Measurements from ENCODE around the gene NFATC4. TPM values are rescaled to one million over a fixed set of nuclear protein-coding genes. Genes with fewer than 3 reads are reported as not detected.
A peak's percentile ranks its signal among the peaks of the same experiment; 100 is the strongest.

The NFATC4 gene
- total RNA-seq, 2 experiments from 2014 or later = 0.54 to 1.1 TPM

DNA sequence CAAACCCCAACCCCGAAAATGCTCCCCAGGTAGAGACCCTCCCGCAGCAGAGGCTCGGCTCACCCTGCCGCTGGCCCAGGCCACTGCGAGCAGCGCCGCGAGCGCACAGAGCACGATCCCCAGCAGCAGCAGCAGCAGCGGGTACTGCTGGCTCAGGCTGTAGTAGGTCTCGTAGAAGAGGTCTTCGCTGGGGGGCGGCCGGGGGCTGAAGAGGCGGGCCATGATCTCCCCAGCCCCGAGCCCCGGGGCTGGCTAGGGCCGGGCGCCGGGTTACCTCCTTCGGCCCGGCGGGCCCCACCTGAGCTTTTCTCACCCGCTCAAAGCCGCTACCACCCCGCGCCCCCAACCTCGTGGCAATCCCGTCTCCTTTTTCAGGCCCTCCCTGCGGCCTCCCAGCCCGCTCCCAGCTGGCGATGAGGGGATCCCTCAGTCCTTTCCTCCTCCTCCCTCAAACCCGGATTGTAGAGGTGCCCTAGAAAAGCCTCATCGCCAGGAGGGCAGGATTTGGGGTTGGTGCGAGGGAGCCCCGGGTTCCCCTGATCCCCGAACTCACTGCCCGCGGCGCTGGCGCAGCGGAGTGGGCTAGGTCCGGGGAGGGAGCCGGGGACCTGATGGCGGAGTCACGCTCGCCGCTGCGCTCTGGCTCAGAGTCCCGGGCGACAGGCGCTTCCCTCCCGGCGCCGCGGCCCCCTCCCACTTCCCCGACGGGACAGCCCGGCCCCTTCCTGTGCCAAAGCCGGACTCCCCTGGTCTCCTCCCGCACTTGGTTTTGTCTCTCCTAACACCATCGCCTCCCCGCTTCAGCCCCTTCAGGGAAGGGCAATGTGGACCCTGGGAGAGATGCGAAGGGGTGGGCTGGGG, 33.3 kb upstream of the NFATC4 start, which contains the start of gene ADCY4:
Gene ADCY4, minus strand, starts transcription at position 641 of the 861 bp plus-strand sequence. Its CDS starts 419 bp downstream, at position 222.
- H3K9me3 Mint-ChIP-seq = no peaks in the 10 kb centered on the region
- no peak within 1 kb of the TSS for H3K27ac Mint-ChIP-seq
- H3K36me3 Mint-ChIP-seq = peaks cover 4% of the 10 kb centered on the region
- peak within 1 kb of the TSS; percentile 50 for H3K4me3 Mint-ChIP-seq
- no peak for DNase-seq
- peaks cover 49% of the 10 kb centered on the region for H3K27me3 Mint-ChIP-seq
- H3K4me1 Mint-ChIP-seq = peaks cover 34% of the 10 kb centered on the region

DNA sequence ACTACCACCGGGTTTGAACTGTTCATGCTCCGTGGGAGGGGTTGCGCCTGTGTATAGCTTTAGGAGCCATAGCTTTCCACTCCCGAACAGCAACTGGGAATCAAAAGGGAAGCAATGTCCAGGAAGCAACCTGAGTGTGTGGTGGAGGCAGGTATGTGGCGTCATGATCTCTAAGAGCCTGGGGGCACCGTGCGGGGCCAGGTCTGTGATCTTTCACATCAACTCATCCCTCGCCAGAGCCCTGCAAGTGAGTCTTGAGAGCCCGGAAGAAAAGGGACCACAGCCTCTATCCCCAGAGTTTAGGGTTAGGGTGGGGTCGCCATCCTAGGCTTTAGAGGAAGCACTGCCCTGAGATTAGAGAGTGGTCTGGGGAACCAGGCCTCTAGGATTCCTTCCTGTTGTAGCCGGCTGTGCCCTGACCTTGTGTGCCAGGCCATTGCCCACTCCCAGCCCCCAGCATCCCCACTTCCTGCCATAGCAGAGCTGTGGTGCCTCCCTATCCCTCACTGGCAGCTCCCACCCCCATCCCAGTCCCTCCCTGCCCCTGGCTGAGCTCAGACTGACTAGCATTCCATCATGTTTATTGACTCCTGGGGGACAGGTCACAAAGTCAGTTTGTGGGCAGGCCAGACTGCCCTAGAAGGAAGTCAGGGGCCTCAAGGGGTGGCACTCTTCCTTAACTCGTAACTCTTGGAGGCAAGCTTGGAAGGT, 32.4 kb upstream of the NFATC4 start:
- Mint-ChIP-seq H3K27me3 (peaks cover 46% of the 10 kb centered on the region), H3K36me3 (peaks cover 4% of the 10 kb centered on the region), H3K4me1 (peaks cover 39% of the 10 kb centered on the region), H3K4me3 (no peak overlapping the region), H3K9me3 (no peaks in the 10 kb centered on the region), H3K27ac (no peak overlapping the region)
- DNase-seq = no peak

DNA sequence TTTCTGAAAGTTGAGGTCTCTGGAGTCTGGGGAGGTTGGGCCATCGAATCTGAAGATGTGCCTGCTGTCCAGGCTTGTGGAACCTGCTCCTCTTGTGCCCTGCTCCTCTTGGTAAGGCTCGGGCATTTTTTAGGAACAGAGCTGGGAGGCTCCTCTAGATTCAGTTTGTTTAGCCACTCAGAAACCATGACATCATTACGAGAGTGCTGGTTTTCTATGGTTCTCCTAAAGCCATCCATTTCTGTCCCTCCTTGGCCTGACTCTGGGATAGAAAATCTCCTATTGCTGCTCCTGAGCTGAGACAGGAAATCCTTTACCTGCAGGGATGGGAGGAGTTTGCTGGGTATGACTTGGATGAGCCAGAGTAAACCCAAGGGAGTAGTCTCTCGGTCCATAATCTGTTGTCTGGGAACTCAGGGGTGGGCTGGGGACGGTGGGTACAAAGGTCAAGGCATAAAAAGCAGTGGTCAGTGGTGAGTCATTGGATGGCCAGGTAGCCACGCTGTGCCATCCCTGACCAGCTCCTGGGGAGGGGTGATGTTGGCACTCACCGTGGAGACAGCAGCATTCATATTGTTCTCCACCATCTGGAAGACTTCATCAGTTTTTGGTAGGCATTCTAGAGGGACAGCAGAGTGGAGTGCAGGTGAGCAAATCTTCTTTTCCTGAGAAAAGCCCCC, 30.7 kb upstream of the NFATC4 start:
- no peak for DNase-seq
- H3K9me3 Mint-ChIP-seq = no peaks in the 10 kb centered on the region
- peaks cover 33% of the 10 kb centered on the region for H3K27me3 Mint-ChIP-seq
- no peak overlapping the region for H3K4me3 Mint-ChIP-seq
- H3K27ac Mint-ChIP-seq = no peak overlapping the region
- peaks cover 4% of the 10 kb centered on the region for H3K36me3 Mint-ChIP-seq
- H3K4me1 Mint-ChIP-seq = peaks cover 32% of the 10 kb centered on the region

DNA sequence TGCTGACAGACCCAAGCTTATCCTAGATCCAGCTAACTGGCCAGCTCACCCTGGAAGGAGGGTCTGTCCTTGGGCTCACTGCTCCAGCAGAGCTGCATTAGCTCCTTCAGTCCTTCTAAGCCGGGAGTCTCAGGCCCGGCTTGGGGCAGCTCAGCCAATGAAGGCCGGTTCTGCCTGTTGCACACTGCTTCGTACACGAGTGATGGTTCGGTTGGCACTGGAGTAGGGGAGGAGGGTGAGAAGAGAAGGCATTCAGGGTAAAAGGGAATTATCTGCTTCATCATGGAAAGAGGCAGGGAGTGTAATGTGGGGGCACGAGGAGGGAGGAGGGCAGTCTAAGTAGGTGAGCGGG, 30.2 kb upstream of the NFATC4 start:
- H3K4me3 Mint-ChIP-seq = no peak overlapping the region
- peaks cover 29% of the 10 kb centered on the region for H3K4me1 Mint-ChIP-seq
- H3K27me3 Mint-ChIP-seq = peaks cover 28% of the 10 kb centered on the region
- no peaks in the 10 kb centered on the region for H3K9me3 Mint-ChIP-seq
- DNase-seq = no peak
- no peak overlapping the region for H3K27ac Mint-ChIP-seq
- H3K36me3 Mint-ChIP-seq = peaks cover 4% of the 10 kb centered on the region

DNA sequence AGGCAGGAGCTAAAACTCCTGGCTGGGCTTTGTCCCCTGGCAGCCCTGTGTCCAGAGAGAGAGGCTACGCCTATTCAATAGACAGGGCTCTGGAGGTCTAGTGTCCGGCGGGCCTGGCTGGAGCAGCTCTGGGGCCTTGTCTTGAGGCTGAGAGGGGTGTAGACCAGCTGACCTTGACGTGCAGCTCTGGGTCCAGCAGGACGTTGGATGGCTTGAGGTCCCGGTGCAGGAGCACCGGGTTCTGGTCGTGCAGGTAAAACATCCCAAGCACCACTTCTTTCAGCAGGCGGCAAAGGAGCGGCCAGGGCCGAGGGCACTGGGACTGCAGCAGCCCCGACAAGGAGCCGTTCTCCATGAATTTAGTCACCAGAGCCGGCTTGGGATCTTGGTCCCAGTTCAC, 29.1 kb upstream of the NFATC4 start:
- peak overlapping the region; percentile 85 for H3K4me3 Mint-ChIP-seq
- no peaks in the 10 kb centered on the region for H3K9me3 Mint-ChIP-seq
- peaks cover 4% of the 10 kb centered on the region for H3K36me3 Mint-ChIP-seq
- peaks cover 25% of the 10 kb centered on the region for H3K4me1 Mint-ChIP-seq
- peaks cover 17% of the 10 kb centered on the region for H3K27me3 Mint-ChIP-seq
- DNase-seq = no peak
- no peak overlapping the region for H3K27ac Mint-ChIP-seq

DNA sequence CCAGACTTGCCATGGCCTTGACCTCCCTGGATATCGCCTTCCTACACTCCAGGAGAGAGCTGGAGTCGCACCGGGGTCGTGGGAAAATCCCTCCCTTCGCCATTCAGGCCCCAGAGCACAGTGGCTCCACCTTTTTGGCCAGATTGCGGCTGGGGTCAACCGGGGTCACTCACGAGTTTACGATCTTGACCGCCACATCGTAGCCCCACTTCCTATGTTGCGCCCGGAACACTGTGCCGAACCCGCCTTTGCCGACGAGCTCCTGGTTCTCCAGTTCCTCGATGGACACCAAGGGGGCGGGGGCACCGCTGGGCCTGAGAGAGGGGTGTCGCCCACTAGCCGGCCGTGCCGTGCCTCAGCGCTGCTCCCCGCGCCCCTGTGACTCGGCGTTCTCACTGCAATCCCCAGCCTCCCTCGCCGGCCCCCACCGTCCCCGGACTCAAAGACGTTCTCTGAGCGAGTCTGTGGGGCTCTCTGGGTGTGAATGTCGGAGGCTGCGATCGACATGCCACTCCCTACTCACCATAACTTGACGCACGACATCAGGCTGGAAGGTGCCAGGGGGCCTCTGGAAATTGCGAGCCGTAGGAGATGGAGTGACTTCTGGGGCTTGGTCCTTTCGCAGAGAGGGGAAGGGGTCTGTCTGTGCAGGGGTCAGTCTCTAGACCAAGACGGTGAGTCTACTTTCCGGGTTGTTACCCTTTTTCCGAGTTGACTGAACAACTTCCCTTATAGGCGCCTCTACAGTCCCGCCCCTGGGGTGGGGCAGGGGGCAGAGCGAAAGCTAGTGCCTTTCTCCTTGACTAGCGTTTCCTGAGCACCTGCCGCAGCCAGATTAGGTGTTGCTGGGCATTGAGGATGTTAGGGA, 28.5 kb upstream of the NFATC4 start, which contains the start of gene RIPK3:
Gene RIPK3, minus strand, starts transcription at position 708 of the 868 bp plus-strand sequence. Its CDS starts 165 bp downstream, at position 543.
- peaks cover 4% of the 10 kb centered on the region for H3K36me3 Mint-ChIP-seq

DNA sequence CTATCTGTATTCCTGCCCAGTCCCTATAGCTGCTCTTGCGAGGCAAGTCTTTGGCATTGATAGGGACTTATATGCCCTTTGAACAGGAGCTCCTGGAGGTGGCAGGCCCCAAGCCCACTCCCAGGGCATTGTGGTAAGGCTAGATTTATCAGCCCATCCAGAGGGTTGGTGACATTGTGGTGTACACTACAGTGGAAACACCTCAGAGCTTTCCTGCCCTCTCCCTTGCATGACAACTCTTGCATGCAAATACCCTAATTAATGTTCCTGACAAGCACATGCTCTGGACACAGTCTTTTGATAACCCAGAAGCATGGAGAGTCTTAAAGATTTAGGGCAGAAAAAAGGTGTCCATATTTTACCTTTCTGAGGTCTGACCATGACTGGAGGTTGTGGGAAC, 27.4 kb upstream of the NFATC4 start:
- Mint-ChIP-seq H3K27me3 (peaks cover 9% of the 10 kb centered on the region), H3K4me3 (no peak overlapping the region), H3K36me3 (peaks cover 4% of the 10 kb centered on the region), H3K27ac (no peak overlapping the region), H3K4me1 (peaks cover 20% of the 10 kb centered on the region), H3K9me3 (no peaks in the 10 kb centered on the region)
- DNase-seq = no peak

More for the DNA sequence above, 28.5 kb upstream of the NFATC4 start, which contains the start of gene RIPK3:
- Mint-ChIP-seq H3K4me1 (peaks cover 22% of the 10 kb centered on the region), H3K27me3 (peaks cover 11% of the 10 kb centered on the region), H3K4me3 (peak within 1 kb of the TSS; percentile 85), H3K9me3 (no peaks in the 10 kb centered on the region), H3K27ac (peak within 1 kb of the TSS; percentile 76)
- peak; percentile 66 for DNase-seq

DNA sequence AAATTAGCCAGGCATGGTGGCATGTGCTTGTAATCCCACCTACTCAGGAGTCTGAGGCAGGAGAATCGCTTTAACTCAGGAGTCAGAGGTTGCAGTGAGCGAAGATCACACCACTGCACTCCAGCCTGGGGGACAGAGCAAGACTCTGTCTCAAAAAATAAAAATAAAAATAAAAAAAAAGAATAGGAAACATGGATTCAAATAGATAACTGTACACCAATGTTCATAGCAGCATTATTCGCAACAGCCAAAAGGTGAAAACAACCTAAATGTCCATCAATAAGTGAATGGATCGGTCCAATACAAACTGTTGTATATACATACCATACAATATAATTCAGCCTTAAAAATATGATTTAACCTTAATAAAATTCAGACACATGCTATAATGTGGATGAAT, 25.1 kb upstream of the NFATC4 start:
- H3K9me3 Mint-ChIP-seq = no peaks in the 10 kb centered on the region
- DNase-seq = no peak
- H3K27me3 Mint-ChIP-seq = peaks cover 9% of the 10 kb centered on the region
- no peak overlapping the region for H3K27ac Mint-ChIP-seq
- H3K4me3 Mint-ChIP-seq = no peak overlapping the region
- H3K4me1 Mint-ChIP-seq = peaks cover 18% of the 10 kb centered on the region
- H3K36me3 Mint-ChIP-seq = no peaks in the 10 kb centered on the region

DNA sequence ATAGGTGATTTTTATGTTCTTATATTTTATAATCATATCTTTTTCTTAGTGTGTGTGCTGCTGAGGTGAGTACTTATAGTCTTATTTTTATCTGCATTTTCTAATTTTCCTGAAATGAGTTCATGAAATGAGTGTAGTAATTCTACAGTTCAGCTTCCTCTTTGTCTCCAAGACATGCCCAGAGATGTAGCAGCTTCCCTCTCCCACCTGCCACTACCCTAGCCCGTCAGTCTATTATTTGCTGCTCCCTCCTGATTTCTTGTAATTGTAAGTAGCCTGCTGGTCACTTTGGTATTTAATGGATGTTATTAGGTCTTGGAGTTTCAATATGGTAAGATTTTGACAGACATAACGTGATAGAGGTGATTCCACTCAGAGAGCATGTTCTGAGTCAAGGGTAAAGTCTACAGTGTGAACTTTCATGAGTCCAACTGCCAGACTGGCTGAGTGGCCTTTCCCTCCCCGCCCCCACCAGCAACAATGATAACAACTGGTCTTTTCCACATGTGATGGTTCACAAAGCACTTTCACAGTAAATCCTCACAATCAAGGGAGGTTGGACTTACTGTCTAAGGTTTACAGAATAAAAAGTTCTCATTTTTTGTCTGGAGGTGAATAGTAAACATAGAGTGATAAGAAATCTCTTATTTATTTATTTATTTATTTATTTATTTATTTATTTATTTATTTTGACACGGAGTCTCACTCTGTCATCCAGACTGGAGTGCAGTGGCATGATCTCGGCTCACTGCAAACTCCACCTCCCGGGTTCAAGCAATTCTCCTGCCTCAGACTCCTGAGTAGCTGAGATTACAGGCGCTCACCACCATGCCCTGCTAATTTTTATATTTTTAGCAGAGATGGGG, 24.0 kb upstream of the NFATC4 start:
- no peak overlapping the region for H3K27ac Mint-ChIP-seq
- no peaks in the 10 kb centered on the region for H3K9me3 Mint-ChIP-seq
- H3K4me1 Mint-ChIP-seq = peaks cover 11% of the 10 kb centered on the region
- peaks cover 18% of the 10 kb centered on the region for H3K27me3 Mint-ChIP-seq
- H3K4me3 Mint-ChIP-seq = no peak overlapping the region
- H3K36me3 Mint-ChIP-seq = no peaks in the 10 kb centered on the region
- DNase-seq = no peak

DNA sequence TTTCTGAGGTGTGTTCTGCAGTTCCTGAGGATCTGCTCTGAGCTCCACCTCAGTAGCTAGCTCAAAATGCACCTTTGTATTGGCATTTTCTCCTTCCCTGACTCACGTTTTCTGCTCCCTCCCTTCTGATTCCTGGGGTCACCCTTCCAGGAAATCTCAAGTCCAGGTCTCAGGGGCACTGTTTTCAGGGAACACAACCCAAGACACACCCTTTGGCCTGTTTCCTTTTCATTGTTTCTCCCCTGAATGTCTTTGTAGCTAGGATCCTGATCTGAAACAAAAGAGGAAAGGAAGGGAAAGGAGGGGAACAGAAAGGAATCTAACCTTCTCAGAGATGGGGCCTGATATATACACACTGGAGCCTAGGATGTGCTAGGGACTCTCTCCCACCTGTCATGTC, 20.9 kb upstream of the NFATC4 start:
- H3K27ac Mint-ChIP-seq = no peak overlapping the region
- peaks cover 42% of the 10 kb centered on the region for H3K27me3 Mint-ChIP-seq
- no peaks in the 10 kb centered on the region for H3K9me3 Mint-ChIP-seq
- no peak overlapping the region for H3K4me3 Mint-ChIP-seq
- no peaks in the 10 kb centered on the region for H3K36me3 Mint-ChIP-seq
- DNase-seq = no peak
- no peaks in the 10 kb centered on the region for H3K4me1 Mint-ChIP-seq

DNA sequence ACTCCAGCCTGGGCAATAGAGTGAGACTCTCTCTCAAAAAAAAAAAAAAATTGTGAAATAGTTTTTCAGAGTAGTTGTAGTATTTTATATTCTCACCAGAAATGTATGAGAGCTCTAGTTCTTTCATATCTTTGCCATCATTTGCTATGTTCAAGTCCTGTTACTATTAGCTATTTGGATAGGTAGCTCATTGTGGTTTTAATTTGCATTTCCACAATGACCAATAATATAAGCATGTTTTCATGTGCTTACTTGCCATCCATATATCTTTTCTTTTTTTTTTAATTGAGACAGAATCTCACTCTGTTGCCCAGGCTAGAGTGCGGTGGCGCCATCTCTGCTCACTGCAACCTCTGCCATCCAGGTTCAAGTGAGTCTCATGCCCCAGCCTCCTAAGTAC, 19.8 kb upstream of the NFATC4 start:
- no peak for DNase-seq
- H3K36me3 Mint-ChIP-seq = no peaks in the 10 kb centered on the region
- no peaks in the 10 kb centered on the region for H3K4me1 Mint-ChIP-seq
- H3K27me3 Mint-ChIP-seq = peaks cover 52% of the 10 kb centered on the region
- H3K27ac Mint-ChIP-seq = no peak overlapping the region
- H3K9me3 Mint-ChIP-seq = no peaks in the 10 kb centered on the region
- no peak overlapping the region for H3K4me3 Mint-ChIP-seq

DNA sequence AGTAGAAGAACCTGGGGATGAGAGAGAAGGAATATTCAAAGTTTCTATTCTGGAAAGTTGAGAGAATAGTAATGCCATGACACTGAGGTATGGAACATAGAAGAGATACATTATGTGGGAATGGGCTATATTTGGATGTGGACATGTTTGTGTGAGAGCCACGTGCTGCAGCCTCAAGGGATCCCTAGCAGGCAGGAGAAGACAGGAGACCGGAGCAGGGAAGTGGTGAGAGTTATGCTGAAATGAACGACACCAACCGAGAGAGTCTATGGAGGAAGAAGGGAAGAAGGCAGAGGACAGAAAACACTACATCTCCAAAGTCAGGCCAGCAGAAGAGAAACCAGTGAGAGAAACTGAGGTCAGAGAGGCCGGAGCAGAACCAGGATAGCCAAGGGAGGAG, 18.2 kb upstream of the NFATC4 start:
- Mint-ChIP-seq H3K27me3 (peaks cover 49% of the 10 kb centered on the region), H3K9me3 (no peaks in the 10 kb centered on the region), H3K4me1 (no peaks in the 10 kb centered on the region), H3K36me3 (no peaks in the 10 kb centered on the region), H3K4me3 (no peak overlapping the region), H3K27ac (no peak overlapping the region)
- DNase-seq = no peak

DNA sequence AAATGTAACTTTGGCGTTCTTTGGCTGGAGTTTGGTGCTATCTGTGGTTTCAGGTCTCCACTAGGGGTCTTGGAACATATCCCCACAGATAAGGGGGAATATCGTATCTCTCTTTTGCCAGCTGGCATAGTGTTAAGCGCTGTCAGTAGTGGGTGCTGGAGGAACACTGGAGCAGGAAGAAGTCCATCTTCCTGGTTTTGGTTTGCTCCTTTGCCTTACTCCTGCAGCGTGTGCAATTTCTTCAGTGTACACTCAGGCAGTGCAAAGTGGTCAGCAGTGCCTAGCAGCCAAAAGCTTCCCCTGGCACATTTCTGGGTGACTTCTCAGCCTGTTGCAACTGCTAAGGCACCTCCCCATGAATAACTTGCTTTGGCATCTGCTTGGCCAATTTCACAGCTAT, 16.5 kb upstream of the NFATC4 start:
- H3K27me3 Mint-ChIP-seq = peaks cover 43% of the 10 kb centered on the region
- no peaks in the 10 kb centered on the region for H3K4me1 Mint-ChIP-seq
- no peak overlapping the region for H3K4me3 Mint-ChIP-seq
- H3K9me3 Mint-ChIP-seq = no peaks in the 10 kb centered on the region
- H3K27ac Mint-ChIP-seq = no peak overlapping the region
- H3K36me3 Mint-ChIP-seq = no peaks in the 10 kb centered on the region
- DNase-seq = no peak
